Middle frontal gyrus (tissue), 1 donor: ENCODE measurements around the gene CHST13.
"Not testable (repeated sequence)": the region's sequence is repeated elsewhere in the genome, so short reads cannot be mapped to it uniquely, and the experiment has no call there.

Source experiments
- DNase-seq: peaks from one replicate; pipeline ENCODE4 v3.0.0-alpha.2; 2015; ENCODE audit warnings: low spot score; ENCODE audit errors: extremely low spot score

CHST13 gene

DNA sequence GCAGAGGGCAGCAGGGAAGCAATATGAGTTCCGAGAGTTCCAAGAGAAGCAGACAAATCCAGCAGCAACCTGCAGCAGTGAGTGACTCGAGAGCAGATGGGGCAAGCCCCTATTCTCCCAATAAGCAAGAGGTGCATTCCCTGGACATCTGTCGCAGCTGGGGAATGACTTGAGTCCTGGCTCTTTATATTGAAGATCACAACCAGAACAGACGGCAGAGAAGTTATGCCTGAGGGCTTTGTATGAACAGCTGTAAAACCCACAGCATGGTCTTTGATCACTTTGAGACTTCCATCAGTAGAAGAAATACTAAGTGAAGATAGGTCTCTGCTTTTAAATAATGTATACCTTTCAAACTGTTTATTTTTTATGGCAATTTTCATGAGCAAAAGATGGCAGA is 58.4 kb downstream of the CHST13 start:
- DNase-seq, result no peak

DNA sequence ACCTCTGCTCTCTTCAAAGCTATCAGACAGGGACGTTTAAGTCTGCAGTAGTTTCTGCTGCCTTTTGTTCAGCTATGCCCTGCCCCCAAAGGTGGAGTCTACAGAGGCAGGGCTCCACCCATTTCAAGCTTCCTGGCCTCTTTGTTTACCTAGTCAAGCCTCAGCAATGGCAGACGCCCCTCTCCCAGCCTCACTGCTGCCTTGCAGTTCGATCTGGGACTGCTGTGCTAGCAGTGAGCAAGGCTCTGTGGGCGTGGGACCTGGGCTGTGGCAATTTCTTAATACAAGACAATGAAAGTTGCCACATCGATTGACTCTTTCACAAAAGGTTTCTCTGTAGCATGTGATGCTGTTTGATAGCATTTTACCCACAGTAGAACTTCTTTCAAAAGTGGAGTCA is 67.6 kb downstream of the CHST13 start:
- DNase-seq, result not testable (repeated sequence)
